WI38 (cell line): ENCODE results near the gene LAGE3.
A peak's percentile ranks its signal among the peaks of the same experiment; 100 is the strongest.

ENCODE experiments used
- H3K4me3 ChIP-seq: 2 replicates; pipeline ENCODE4 v1.5.1; 2011; ENCODE audit warnings: low read depth, mild to moderate bottlenecking, control low read depth, low read length
- TF ChIP-seq, protein P1 (sequence below): IDR thresholded peaks from 2 replicates; pipeline ENCODE4 v1.5.1; 2012; ENCODE audit warnings: low read depth, mild to moderate bottlenecking, control low read depth, low read length

Gene LAGE3

GRCh38 chrX:154481911-154482601 lies 3.0 kb upstream of the LAGE3 start:
- H3K4me3 ChIP-seq = no peak overlapping the region
- TF ChIP-seq, protein P1, sequence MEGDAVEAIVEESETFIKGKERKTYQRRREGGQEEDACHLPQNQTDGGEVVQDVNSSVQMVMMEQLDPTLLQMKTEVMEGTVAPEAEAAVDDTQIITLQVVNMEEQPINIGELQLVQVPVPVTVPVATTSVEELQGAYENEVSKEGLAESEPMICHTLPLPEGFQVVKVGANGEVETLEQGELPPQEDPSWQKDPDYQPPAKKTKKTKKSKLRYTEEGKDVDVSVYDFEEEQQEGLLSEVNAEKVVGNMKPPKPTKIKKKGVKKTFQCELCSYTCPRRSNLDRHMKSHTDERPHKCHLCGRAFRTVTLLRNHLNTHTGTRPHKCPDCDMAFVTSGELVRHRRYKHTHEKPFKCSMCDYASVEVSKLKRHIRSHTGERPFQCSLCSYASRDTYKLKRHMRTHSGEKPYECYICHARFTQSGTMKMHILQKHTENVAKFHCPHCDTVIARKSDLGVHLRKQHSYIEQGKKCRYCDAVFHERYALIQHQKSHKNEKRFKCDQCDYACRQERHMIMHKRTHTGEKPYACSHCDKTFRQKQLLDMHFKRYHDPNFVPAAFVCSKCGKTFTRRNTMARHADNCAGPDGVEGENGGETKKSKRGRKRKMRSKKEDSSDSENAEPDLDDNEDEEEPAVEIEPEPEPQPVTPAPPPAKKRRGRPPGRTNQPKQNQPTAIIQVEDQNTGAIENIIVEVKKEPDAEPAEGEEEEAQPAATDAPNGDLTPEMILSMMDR = no peak

- TF ChIP-seq, protein P1 = no peak
Measured at GRCh38 chrX:154481195-154481594, 2.1 kb upstream of the LAGE3 start.

DNA sequence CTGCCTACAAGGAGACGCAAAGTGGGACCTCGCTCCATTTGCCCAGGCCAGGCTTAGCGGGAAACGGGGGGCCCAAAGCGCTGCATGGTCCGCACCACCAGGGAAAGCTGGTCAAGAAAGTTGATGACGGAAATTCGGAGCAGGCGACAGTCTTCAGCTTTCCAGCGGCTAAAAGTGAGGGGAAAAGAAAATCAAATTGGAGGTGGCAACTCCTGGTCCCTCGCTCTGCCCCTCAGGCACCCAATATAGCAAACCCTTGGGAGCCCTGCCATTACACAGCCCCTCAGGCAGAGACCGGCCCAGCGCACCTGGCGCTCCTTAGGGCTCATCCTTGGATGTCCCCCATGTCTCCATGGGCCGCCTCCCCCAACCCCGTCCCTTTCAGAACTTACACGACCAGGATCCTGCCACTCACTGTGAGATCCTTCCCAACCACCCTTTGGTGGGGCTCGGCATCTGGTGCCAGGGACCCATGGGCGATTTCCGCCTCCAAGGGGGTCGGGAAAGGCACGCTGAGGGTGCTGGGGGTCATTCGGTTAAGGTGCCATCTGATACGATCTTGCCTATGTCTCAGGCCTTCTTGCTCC lies 1.1 kb downstream of the LAGE3 start:
- TF ChIP-seq, protein P1 = no peak
- peak overlapping the region; percentile 53 for H3K4me3 ChIP-seq

More at GRCh38 chrX:154481195-154481594, 2.1 kb upstream of the LAGE3 start:
- H3K4me3 ChIP-seq = no peak overlapping the region

- no peak overlapping the region for H3K4me3 ChIP-seq
- TF ChIP-seq, protein P1 = no peak
Measured at GRCh38 chrX:154476821-154477220, 2.3 kb downstream of the LAGE3 start.

DNA sequence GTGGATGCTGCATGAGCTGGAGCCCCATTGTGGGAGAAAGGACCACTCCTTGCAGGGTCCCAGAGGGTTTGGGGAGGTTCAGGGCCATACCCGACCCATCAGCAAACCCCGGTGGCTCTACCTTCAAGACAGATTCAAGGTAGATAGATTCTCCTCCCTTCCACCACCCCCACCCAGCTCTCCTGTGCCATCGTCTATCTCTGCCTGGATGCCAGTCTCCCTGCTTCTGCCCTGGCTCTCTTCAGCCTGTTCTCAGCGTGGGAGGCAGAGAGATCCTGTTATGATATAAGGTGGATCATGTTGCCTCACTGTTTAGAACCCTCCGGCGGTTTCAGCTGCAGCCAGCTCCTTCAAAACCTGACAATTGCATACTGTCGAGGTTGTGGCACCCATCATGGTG lies 5.4 kb downstream of the LAGE3 start:
- TF ChIP-seq, protein P1 = no peak

DNA sequence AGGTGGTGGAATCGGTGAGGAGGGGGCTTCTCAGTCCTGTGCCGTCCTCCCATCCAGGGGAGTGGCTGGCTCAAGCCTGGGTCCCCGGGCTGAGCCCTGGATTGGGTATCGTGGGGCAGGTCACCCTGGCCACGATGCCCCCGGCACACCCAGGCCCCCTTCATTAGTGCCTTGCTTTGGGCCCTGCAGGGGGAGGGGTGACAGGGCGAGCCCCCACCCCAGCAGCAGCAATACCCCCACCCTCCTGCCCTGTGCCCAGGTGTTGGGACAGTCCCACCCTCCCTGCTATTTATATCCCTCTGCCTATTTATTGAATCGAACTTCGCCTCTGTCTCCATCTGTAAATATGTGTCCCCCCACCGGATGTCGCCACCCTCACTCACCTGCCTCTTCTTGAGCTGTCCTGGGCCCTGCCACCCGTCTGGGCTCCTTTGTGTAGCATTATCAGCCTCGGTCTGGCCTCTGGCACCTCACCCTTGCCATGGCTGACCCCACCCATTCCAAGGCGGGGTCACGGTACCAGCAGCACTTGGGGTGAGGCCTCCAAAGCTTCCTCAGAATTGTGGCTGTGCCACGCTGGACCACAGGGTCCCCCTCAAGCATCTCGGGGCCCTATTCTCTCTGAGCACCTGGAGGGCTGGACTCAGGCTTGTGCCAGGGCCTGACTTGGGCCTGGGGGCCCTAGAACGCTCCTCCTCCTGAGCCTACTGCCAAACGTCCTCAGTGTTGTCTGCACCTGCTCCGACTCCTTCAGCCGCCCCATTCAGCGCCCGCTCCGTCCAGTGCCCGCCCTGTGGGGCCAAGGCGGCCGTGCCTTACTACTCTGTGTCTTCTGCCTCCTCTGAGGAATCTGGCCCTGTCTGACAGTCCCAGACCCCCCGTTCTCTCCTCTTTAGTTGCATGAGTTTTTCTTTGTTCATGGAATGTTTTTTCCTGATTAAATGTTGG lies 6.1 kb downstream of the LAGE3 start:
- H3K4me3 ChIP-seq = no peak overlapping the region
- TF ChIP-seq, protein P1 = no peak

More for the DNA sequence above, 5.4 kb downstream of the LAGE3 start:
- H3K4me3 ChIP-seq = no peak overlapping the region
